Activated naive CD4-positive, alpha-beta T cell treated with anti-CD3 and anti-CD28 coated beads, Interleukin-2, amount 50 U/mL, for 24 hours (primary cell): ENCODE data around the gene VIM.
"Not testable (repeated sequence)": the region's sequence is repeated elsewhere in the genome, so short reads cannot be mapped to it uniquely, and the experiment has no call there.

ENCODE experiments used
- H3K27ac Mint-ChIP-seq: one replicate; pipeline ENCODE4 v1.8.0; 2021; ENCODE audit warnings: mild to moderate bottlenecking, mixed read lengths
- H3K27me3 Mint-ChIP-seq: one replicate; pipeline ENCODE4 v1.8.0; 2021; ENCODE audit warnings: mixed read lengths
- H3K36me3 Mint-ChIP-seq: one replicate; pipeline ENCODE4 v1.8.0; 2021; ENCODE audit warnings: mixed read lengths
- H3K4me1 Mint-ChIP-seq: one replicate; pipeline ENCODE4 v1.8.0; 2021; ENCODE audit warnings: mixed read lengths
- H3K4me3 Mint-ChIP-seq: one replicate; pipeline ENCODE4 v1.8.0; 2021; ENCODE audit warnings: mild to moderate bottlenecking, mixed read lengths
- H3K9me3 Mint-ChIP-seq: one replicate; pipeline ENCODE4 v1.8.0; 2021; ENCODE audit warnings: mixed read lengths

Gene VIM

DNA sequence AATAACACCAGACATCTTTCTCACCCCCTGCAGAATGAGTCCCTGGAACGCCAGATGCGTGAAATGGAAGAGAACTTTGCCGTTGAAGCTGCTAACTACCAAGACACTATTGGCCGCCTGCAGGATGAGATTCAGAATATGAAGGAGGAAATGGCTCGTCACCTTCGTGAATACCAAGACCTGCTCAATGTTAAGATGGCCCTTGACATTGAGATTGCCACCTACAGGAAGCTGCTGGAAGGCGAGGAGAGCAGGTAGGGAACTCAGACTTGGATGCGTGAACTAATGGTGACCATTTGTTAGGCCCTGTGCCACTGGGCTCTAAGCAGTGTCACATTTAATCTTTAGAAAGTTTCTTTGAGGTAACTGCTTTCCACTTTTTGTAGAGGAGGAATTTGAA lies 7.1 kb downstream of the VIM start:
- H3K27ac Mint-ChIP-seq, result no peak overlapping the region
- H3K9me3 Mint-ChIP-seq, result no peaks in the 10 kb centered on the region
- H3K27me3 Mint-ChIP-seq, result no peaks in the 10 kb centered on the region
- H3K4me1 Mint-ChIP-seq, result peaks cover 53% of the 10 kb centered on the region
- H3K36me3 Mint-ChIP-seq, result peaks cover 23% of the 10 kb centered on the region
- peak overlapping the region; percentile 23 for H3K4me3 Mint-ChIP-seq

DNA sequence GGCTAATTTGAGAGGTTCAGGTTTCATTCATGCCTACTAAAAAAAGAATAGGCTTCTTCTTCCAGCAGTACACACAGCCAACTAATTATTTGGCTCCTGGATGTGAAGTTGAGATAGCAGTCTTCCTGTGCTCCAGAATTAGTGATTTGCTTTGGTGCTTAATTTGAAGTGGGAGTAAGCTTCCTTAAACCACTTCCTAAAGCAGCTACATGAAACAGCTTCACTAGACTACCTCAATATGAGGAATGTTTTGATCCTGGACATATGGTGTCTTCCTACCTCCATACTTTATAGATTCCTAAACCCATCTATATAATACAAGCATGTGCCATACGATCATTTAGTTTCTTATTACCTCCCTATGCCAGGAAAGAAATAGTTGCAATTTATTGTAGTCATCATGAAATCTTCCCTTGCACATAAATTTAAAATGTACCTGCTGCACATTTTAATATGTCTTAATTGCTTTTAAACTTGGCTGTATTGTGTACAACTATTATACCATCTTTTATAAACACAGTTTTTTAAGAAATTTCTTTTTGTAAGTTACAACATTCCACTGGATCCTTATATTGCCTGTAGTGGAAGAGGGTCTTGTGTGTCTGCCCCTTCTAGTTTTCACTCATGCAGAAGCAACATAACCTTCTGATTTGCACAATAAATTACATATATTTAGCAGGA lies 8.6 kb downstream of the VIM start:
- Mint-ChIP-seq H3K4me3 (no peak overlapping the region), H3K27me3 (no peaks in the 10 kb centered on the region), H3K9me3 (no peaks in the 10 kb centered on the region), H3K4me1 (peaks cover 48% of the 10 kb centered on the region), H3K27ac (peak overlapping the region; percentile 24), H3K36me3 (peaks cover 20% of the 10 kb centered on the region)

DNA sequence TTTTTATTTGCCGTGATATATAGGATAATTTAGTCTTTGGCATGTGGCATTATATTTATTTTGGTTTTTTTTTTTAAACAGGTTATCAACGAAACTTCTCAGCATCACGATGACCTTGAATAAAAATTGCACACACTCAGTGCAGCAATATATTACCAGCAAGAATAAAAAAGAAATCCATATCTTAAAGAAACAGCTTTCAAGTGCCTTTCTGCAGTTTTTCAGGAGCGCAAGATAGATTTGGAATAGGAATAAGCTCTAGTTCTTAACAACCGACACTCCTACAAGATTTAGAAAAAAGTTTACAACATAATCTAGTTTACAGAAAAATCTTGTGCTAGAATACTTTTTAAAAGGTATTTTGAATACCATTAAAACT lies 9.1 kb downstream of the VIM start:
- Mint-ChIP-seq H3K9me3 (no peaks in the 10 kb centered on the region), H3K4me1 (peaks cover 48% of the 10 kb centered on the region), H3K27ac (no peak overlapping the region), H3K4me3 (no peak overlapping the region), H3K27me3 (no peaks in the 10 kb centered on the region), H3K36me3 (peaks cover 19% of the 10 kb centered on the region)

DNA sequence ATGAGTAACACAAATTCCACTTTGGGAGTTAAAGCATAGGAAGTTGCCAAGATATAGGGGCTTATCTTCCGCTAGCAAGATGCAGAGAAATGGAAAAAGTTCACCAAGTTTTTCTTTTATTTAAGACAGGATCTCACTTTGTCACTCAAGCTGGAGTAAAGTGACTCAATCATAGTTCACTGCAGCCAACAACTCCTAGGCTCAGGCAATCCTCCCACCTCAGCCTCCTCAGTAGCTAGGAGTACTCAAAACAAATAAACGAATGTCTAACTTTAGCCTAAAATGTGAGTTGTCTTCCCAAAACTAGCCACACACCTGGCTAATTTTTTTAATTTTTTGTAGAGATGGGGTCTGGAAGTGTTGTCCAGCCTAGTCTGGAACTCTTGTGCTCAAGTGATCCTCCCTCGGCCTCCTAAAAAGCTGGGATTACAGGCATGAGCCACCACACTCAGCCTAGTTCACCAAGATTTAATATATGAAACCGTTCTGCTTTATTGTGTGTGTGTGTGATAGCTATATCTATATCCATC lies 9.9 kb downstream of the VIM start:
- Mint-ChIP-seq H3K4me3 (no peak overlapping the region), H3K4me1 (peaks cover 49% of the 10 kb centered on the region), H3K9me3 (no peaks in the 10 kb centered on the region), H3K27me3 (no peaks in the 10 kb centered on the region), H3K36me3 (peaks cover 17% of the 10 kb centered on the region), H3K27ac (peak overlapping the region; percentile 31)

DNA sequence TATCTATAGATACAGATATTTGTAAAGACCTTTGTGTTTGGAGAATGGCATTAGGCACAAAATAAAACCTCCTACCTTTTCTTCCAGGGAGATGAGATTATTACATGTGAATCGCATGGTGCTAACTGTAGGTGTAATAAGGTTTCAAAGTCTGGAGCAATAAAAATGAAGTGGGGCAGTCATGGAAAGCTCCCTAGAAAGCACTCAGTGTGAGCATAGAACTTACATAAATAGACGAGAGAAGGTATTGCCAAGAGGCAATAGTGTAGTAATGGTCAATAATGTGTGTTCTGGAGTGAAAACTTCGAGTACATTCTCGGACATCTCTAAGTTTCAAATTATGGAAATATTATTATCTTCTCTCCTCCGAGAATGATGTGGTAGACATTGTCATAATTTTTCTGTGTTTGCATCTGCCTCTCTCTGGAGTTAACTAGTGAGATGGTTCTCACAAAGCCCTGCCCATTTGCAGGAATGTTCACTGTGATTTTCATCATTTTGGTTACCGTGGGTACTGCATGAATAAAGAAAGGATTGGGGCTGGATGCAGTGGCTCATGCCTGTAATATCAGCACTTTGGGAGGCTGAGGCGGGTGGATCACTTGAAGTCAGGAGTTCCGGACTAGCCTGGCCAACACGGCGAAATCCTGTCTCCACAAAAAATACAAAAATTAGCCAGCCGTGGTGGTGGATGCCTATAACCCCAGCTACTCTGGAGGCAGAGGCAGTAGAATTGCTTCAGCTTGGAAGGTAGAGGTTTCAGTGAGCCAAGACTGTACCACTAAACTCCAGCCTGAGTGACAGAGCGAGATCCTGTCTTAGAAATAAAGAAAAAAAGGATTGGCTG lies 10.6 kb downstream of the VIM start:
- peak overlapping the region; percentile 31 for H3K27ac Mint-ChIP-seq
- H3K4me1 Mint-ChIP-seq, result peaks cover 44% of the 10 kb centered on the region
- H3K9me3 Mint-ChIP-seq, result no peaks in the 10 kb centered on the region
- H3K27me3 Mint-ChIP-seq, result no peaks in the 10 kb centered on the region
- H3K4me3 Mint-ChIP-seq, result no peak overlapping the region
- H3K36me3 Mint-ChIP-seq, result peaks cover 14% of the 10 kb centered on the region

DNA sequence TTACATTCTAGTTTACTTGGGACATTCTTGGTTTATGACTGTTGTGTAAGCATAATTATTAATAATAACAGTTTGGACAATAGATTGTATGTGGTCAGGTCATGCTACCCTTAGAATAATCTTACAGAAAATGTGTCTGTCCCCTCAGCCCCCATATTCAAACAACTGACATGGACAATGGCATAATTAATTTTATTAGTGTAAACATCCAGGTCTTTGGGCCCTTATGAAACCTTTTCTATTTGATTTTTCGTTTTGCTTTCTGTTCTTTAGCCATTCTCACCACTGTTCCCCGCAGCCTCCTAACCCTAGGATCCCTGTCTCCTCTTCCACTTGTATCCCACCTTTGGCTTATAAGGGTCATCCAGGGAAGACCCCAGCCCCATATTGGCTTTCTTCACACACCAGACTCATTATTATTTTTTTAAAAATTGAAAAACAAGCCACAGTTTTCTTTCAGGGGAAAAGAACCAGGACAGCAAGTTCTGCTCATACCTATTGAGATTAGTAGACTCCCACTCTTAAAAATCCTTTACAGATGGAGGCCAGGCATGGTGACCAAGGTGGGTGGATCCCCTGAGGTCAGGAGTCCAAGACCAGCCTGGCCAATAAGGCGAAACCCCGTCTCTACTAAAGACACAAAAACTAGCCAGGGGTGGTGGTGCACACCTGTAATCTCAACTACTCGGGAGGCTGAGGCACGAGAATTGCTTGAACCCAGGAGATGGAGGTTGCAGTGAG lies 11.5 kb downstream of the VIM start:
- peaks cover 39% of the 10 kb centered on the region for H3K4me1 Mint-ChIP-seq
- peak overlapping the region; percentile 76 for H3K27ac Mint-ChIP-seq
- H3K4me3 Mint-ChIP-seq, result no peak overlapping the region
- H3K36me3 Mint-ChIP-seq, result peaks cover 11% of the 10 kb centered on the region
- H3K27me3 Mint-ChIP-seq, result no peaks in the 10 kb centered on the region
- no peaks in the 10 kb centered on the region for H3K9me3 Mint-ChIP-seq

DNA sequence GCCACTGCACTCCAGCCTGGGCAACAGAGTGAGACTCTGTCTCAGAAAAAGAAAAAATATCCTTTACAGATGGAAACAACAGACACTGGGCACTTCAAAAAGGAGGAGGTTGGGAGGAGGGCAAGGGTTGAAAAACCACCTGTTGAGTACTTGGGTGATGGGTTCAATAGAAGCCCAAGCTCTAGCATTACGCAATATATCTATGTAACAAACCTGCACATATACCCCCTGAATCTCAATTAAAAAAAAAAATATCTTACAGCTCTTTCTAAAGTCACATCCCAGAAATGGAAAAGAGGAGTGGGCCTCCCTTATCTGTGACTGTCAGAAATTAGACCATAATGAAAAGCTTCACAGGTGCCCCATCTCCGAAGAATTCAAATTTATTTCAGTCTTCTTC lies 12.1 kb downstream of the VIM start:
- Mint-ChIP-seq H3K27me3 (no peaks in the 10 kb centered on the region), H3K9me3 (no peaks in the 10 kb centered on the region), H3K36me3 (peaks cover 9% of the 10 kb centered on the region), H3K4me3 (no peak overlapping the region), H3K4me1 (peaks cover 33% of the 10 kb centered on the region), H3K27ac (peak overlapping the region; percentile 76)

DNA sequence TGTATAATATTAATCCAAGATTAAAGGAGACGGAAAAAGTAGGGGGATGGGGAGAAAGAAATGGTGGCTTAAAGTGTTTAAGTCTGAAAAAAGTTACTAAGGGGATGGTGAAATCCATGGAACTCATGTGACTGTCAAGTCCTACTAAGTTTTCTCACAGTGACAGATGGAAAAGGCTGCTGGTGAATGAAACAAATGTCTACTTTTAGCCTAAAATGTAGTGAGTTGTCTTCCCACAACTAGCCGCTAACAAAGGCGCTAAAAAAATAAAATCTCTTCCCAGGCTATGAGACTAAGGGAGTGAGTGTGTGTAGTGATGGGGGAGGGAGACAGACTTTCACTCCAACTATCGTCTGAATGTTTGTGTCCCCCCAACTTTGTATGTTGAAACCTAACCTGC lies 12.6 kb downstream of the VIM start:
- H3K27me3 Mint-ChIP-seq, result no peaks in the 10 kb centered on the region
- H3K9me3 Mint-ChIP-seq, result no peaks in the 10 kb centered on the region
- H3K36me3 Mint-ChIP-seq, result peaks cover 7% of the 10 kb centered on the region
- no peak overlapping the region for H3K27ac Mint-ChIP-seq
- peaks cover 30% of the 10 kb centered on the region for H3K4me1 Mint-ChIP-seq
- no peak overlapping the region for H3K4me3 Mint-ChIP-seq

DNA sequence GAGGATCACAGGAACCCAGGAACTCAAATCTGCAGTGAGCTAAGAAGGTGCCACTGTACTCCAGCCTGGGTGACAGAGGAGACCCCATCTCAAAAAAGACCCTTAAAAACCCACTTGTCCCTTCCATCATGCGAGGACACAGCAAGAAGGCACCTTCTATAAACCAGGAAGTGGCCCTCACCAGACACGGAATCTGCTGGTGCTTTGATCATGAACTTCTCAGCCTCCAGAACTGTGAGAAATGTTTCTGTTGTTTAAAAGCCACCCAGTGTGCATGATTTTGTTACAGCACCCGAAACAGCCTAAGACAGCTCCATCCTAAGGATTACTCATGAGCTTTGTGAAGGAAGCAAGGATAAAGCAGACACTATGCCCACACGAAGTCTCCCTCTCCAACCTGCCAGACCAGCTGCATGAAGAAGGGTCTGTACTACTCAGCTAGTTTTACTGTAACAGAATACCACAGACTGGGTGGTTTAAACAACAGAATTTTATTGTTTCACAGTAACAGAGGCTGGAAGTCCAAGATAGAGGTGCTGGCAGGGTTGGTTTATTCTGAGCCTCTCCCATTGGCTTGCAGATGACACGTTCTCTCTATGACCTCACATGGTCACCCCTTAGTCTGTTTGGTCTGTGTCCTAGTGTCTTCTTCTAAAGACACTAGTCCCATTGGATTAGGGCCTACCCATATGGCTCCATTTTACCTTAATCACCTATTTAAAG lies 13.7 kb downstream of the VIM start:
- no peak overlapping the region for H3K27ac Mint-ChIP-seq
- H3K27me3 Mint-ChIP-seq, result no peaks in the 10 kb centered on the region
- H3K36me3 Mint-ChIP-seq, result peaks cover 1% of the 10 kb centered on the region
- no peaks in the 10 kb centered on the region for H3K9me3 Mint-ChIP-seq
- peaks cover 21% of the 10 kb centered on the region for H3K4me1 Mint-ChIP-seq
- no peak overlapping the region for H3K4me3 Mint-ChIP-seq

DNA sequence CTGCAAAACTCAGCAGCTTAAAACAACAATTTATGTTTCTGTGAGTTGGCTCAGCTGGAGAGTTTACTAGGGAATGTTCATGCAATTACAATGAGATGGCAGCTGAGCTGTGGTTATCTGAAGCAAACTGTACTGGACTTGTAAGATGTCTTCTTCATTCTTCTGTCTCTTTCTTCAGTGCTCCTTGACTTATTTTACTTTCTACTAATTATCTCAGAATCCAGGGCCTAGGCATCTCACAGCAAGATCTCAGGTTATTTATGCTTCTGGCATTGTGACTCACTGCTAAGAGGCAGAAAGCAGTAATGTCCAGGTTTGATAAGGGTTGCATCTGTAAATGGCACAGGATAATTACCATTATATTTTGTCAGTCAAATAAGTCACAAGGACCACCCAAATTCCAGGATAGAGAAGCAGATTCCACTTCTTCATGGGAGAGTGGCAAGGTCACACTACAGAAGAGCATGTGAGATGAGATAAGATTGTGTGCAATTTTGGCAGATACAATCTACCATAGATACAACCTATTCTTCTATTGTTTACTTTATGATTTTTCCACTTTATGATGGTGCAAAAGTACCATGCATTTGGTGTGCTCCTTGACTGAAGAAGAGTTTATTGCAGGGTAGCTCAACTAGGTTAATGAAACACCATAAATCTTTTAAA lies 16.8 kb downstream of the VIM start:
- peaks cover 2% of the 10 kb centered on the region for H3K36me3 Mint-ChIP-seq
- H3K27ac Mint-ChIP-seq, result no peak overlapping the region
- H3K4me3 Mint-ChIP-seq, result no peak overlapping the region
- H3K27me3 Mint-ChIP-seq, result no peaks in the 10 kb centered on the region
- H3K4me1 Mint-ChIP-seq, result peaks cover 20% of the 10 kb centered on the region
- H3K9me3 Mint-ChIP-seq, result no peaks in the 10 kb centered on the region

DNA sequence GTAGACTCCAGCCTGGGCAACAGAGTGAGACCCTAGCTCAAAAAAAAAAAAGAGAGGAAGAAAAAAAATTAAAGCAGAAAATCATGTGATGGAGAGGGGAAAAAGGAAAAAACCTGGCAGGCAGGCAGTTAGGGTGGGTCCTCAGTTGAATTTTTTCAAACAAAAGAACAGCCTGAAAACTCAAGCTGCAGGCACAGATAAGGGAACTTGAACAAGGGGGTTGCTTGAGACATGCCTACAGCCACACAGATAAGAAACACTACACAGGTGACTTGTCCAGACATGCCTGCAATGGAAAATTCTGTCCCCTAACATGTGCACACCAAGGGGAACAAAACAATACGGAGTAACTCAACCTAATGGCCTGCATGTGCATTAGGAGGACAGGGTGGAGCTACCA lies 19.2 kb downstream of the VIM start:
- peaks cover 7% of the 10 kb centered on the region for H3K4me1 Mint-ChIP-seq

DNA sequence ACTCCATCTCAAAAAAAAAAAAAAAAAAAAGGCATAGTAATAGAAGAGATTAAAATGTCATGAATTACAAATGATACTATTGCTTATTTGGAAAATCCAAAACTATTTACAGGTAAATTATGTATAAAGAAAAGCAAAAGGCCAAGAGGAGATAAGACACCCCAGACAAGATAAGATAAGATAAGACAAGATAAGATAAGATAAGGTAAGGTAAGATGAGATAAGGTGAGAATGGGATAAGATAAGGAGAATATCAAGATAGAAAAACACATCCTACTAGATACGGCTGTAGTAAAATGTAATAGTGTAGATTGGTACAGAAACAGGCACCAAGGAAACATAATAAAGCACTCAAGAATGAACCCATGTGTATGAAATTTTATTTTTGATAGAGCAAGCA lies 20.9 kb downstream of the VIM start:
- no peaks in the 10 kb centered on the region for H3K9me3 Mint-ChIP-seq
- H3K27ac Mint-ChIP-seq, result no peak overlapping the region
- H3K4me3 Mint-ChIP-seq, result no peak overlapping the region
- no peaks in the 10 kb centered on the region for H3K4me1 Mint-ChIP-seq
- H3K36me3 Mint-ChIP-seq, result peaks cover 2% of the 10 kb centered on the region
- no peaks in the 10 kb centered on the region for H3K27me3 Mint-ChIP-seq

More for the DNA sequence above, 19.2 kb downstream of the VIM start:
- H3K36me3 Mint-ChIP-seq, result peaks cover 2% of the 10 kb centered on the region
- no peaks in the 10 kb centered on the region for H3K27me3 Mint-ChIP-seq
- no peak overlapping the region for H3K4me3 Mint-ChIP-seq
- H3K9me3 Mint-ChIP-seq, result no peaks in the 10 kb centered on the region
- no peak overlapping the region for H3K27ac Mint-ChIP-seq

DNA sequence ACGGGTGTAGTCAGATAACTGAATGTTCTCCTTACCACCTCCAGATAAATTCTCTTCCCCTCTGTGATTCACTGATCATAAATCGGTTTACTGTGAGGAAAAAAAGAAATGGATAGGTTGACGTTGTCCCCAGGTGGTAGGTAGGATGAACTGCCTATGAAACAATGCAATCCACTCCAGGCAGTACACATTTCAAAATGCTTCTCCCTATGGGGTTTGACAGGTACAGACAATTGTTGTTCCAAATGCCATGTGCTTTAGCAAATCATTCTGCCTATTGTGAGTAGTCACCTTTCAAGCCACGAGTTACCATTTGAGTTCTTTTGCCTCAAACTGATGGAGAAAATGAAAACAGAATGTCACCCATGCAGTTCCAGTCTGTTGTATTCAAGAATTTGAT lies 21.8 kb downstream of the VIM start:
- H3K4me3 Mint-ChIP-seq, result no peak overlapping the region
- no peaks in the 10 kb centered on the region for H3K27me3 Mint-ChIP-seq
- no peaks in the 10 kb centered on the region for H3K9me3 Mint-ChIP-seq
- peaks cover 2% of the 10 kb centered on the region for H3K36me3 Mint-ChIP-seq
- H3K27ac Mint-ChIP-seq, result no peak overlapping the region
- no peaks in the 10 kb centered on the region for H3K4me1 Mint-ChIP-seq

DNA sequence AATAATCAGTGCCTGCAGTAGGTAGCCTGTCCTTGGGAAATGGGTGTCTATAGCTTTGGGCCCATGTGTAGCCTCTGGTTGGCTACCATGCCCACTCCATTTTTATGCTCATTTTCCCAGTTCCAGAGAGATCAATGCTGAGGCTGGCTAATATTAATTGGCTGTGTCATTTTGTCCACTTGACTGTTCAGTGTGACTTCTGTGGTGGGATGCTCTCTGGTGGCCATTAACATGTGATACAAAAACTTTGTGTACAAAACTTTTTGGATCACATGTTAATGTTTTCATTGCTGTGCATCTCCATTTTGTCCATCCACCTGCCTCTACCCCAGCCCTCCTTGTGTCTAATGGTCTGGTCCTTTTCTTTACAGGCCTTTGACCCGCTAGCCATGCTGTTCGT lies 22.7 kb downstream of the VIM start:
- H3K27ac Mint-ChIP-seq, result no peak overlapping the region
- H3K4me3 Mint-ChIP-seq, result no peak overlapping the region
- no peaks in the 10 kb centered on the region for H3K27me3 Mint-ChIP-seq
- peaks cover 2% of the 10 kb centered on the region for H3K36me3 Mint-ChIP-seq
- no peaks in the 10 kb centered on the region for H3K9me3 Mint-ChIP-seq
- no peaks in the 10 kb centered on the region for H3K4me1 Mint-ChIP-seq

DNA sequence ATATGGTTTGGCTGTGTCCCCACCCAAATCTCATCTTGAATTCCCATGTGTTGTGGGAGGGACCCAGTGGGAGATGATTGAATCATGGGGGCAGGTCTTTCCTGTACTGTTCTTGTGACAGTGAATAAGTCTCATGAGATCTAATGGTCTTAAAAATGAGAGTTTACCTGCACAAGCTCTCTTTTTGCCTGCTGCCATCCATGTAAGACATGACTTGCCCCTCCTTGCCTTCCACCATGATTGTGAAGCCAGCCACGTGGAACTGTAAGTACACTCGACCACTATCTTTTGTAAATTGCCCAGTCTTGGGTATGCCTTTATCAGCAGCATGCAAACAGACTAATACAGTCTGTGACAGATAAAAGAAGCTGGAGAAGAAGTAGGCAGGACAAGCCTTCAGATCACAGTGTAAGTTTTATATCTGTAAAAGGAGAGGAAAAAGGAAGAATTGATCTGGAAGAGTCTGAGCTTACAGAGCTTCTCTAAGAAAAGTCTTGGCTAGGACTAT lies 26.6 kb downstream of the VIM start:
- H3K27me3 Mint-ChIP-seq, H3K4me1 Mint-ChIP-seq, H3K9me3 Mint-ChIP-seq, H3K36me3 Mint-ChIP-seq, H3K4me3 Mint-ChIP-seq, H3K27ac Mint-ChIP-seq: not testable (repeated sequence)
